ENCODE results near the gene PDLIM4.

Gene PDLIM4

GRCh38 chr5:132267166-132267739 lies 9.8 kb downstream of the PDLIM4 start:
- DNase-seq (ENCODE audit: low read depth in 2 of 2): no peak

- no peak for DNase-seq (ENCODE audit: low read depth in 2 of 2)
These were observed 10.7 kb downstream of the PDLIM4 start for GRCh38 chr5:132267931-132268768.

- DNase-seq (ENCODE audit: low read depth in 2 of 2): no peak
These were observed 11.5 kb downstream of the PDLIM4 start for GRCh38 chr5:132268769-132269551.

GRCh38 chr5:132269635-132270334 lies 12.3 kb downstream of the PDLIM4 start:
- no peak for DNase-seq (ENCODE audit: low read depth in 2 of 2)

GRCh38 chr5:132270335-132270665 lies 12.8 kb downstream of the PDLIM4 start:
- DNase-seq (ENCODE audit: low read depth in 2 of 2): no peak

GRCh38 chr5:132270706-132271105 lies 13.2 kb downstream of the PDLIM4 start:
- DNase-seq (ENCODE audit: low read depth in 2 of 2): no peak

- DNase-seq (ENCODE audit: low read depth in 2 of 2): no peak
These were observed 14.1 kb downstream of the PDLIM4 start for GRCh38 chr5:132271251-132272246.

GRCh38 chr5:132272311-132273210 lies 15.1 kb downstream of the PDLIM4 start:
- DNase-seq (ENCODE audit: low read depth in 2 of 2): no peak

- DNase-seq (ENCODE audit: low read depth in 2 of 2): no peak
These were observed 16.1 kb downstream of the PDLIM4 start for GRCh38 chr5:132273631-132274030.

GRCh38 chr5:132274050-132274792 lies 16.7 kb downstream of the PDLIM4 start:
- DNase-seq (ENCODE audit: low read depth in 2 of 2): no peak

GRCh38 chr5:132275367-132276220 lies 18.1 kb downstream of the PDLIM4 start:
- no peak for DNase-seq (ENCODE audit: low read depth in 2 of 2)

GRCh38 chr5:132277256-132277655 lies 19.8 kb downstream of the PDLIM4 start:
- DNase-seq (ENCODE audit: low read depth in 2 of 2): no peak

- DNase-seq (ENCODE audit: low read depth in 2 of 2): no peak
These were observed 20.7 kb downstream of the PDLIM4 start for GRCh38 chr5:132277971-132278853.

GRCh38 chr5:132279801-132280200 lies 22.3 kb downstream of the PDLIM4 start:
- DNase-seq (ENCODE audit: low read depth in 2 of 2): no peak

GRCh38 chr5:132280371-132281240 lies 23.1 kb downstream of the PDLIM4 start:
- no peak for DNase-seq (ENCODE audit: low read depth in 2 of 2)

Measured in stimulated activated CD8-positive, alpha-beta memory T cell treated with anti-CD3 and anti-CD28 coated beads, Interleukin-15, amount 100 ng/mL, for 48 hours (primary cell).